Measurements from ENCODE around the gene TMEM161A. TPM values are rescaled to one million over a fixed set of nuclear protein-coding genes. Genes with fewer than 3 reads are reported as not detected.

The TMEM161A gene
- total and polyA plus RNA-seq, 2 of the 13 experiments (the other 11 are each of a cell fraction or from before 2014, with no cell fraction given): 25.9 to 31.4 TPM

DNA sequence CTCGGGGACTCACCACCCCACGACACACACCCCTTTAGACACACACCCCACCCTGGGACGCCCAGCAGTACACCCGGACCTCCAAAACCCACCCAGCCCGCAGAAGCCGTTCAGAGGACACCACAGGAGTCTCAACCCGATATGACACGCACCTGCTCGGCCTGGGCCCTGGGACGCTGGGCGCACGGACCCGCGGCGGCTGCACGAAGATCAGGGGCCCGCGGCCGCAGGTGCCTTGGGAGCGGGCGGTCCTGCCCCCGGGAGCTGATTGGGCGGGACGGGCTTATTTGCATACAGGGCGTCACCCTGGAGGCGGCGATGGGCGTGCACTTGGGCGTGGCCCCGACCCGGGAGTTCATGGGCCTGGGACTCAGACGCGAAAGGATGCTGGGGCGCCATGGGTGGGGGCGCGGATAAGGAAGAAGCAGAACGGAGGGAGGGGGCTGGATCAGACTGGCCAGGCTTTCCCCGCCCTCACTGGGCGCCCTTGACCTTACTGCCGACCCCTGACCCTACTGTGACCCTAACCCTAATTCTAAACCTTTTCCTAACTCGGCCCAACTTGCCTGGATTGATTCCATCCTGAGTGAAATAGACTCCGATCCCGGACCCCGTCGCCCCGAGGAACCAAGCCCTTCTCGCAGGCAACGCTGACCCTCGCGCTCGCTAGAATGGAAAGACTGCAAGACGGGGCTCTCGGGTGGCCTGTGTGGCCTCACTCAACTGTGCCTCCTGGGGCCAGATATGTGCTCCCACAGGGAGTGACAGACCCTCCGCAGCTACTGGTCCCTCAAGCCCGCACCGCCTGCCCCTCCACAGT is 32.0 kb upstream of the TMEM161A start, which contains the start of gene MEF2B (continued):
- TF ChIP-seq ZMYM4 (CRISPR knock-in tag; IDR thresholded peaks at IDR 0.05) (no peak), ATF6 (CRISPR knock-in tag; conservative IDR thresholded peaks at IDR 0.05) (no peak), MED8 (CRISPR knock-in tag; IDR thresholded peaks at IDR 0.05; ENCODE audit: insufficient replicate concordance) (no peak), ZNF572 (CRISPR knock-in tag; IDR thresholded peaks at IDR 0.05) (no peak), PRMT3 (CRISPR knock-in tag; IDR thresholded peaks at IDR 0.05; ENCODE audit: borderline replicate concordance, low read depth) (no peak), ZKSCAN1 (IDR thresholded peaks at IDR 0.05; ENCODE audit: low read length) (no peak), NAIF1 (CRISPR knock-in tag; IDR thresholded peaks at IDR 0.05; ENCODE audit: borderline replicate concordance) (no peak), ZNF766 (CRISPR knock-in tag; IDR thresholded peaks at IDR 0.05; ENCODE audit: borderline replicate concordance) (no peak), KMT2A (CRISPR knock-in tag; IDR thresholded peaks at IDR 0.05) (no peak), DBP (CRISPR knock-in tag; IDR thresholded peaks at IDR 0.05; ENCODE audit: not compliant biosample characterization) (no peak), E2F5 (CRISPR knock-in tag; conservative IDR thresholded peaks at IDR 0.05) (no peak), ZNF644 (CRISPR knock-in tag; IDR thresholded peaks at IDR 0.05; ENCODE audit: low read depth) (no peak), BATF2 (CRISPR knock-in tag; IDR thresholded peaks at IDR 0.05) (no peak), FIP1L1 (IDR thresholded peaks at IDR 0.05; ENCODE audit: borderline replicate concordance, insufficient read depth, low read depth, low read length) (no peak), ETV6 (CRISPR knock-in tag; conservative IDR thresholded peaks at IDR 0.05) (no peak), ZNF350 (CRISPR knock-in tag; IDR thresholded peaks at IDR 0.05; ENCODE audit: borderline replicate concordance, low read depth) (peak; percentile 45; the same call in 1 of the 2 replicates)
- TF ChIP-seq, protein P1, sequence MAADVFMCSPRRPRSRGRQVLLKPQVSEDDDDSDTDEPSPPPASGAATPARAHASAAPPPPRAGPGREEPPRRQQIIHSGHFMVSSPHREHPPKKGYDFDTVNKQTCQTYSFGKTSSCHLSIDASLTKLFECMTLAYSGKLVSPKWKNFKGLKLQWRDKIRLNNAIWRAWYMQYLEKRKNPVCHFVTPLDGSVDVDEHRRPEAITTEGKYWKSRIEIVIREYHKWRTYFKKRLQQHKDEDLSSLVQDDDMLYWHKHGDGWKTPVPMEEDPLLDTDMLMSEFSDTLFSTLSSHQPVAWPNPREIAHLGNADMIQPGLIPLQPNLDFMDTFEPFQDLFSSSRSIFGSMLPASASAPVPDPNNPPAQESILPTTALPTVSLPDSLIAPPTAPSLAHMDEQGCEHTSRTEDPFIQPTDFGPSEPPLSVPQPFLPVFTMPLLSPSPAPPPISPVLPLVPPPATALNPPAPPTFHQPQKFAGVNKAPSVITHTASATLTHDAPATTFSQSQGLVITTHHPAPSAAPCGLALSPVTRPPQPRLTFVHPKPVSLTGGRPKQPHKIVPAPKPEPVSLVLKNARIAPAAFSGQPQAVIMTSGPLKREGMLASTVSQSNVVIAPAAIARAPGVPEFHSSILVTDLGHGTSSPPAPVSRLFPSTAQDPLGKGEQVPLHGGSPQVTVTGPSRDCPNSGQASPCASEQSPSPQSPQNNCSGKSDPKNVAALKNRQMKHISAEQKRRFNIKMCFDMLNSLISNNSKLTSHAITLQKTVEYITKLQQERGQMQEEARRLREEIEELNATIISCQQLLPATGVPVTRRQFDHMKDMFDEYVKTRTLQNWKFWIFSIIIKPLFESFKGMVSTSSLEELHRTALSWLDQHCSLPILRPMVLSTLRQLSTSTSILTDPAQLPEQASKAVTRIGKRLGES (CRISPR knock-in tag; IDR thresholded peaks at IDR 0.05; ENCODE audit: borderline replicate concordance): no peak
- TF ChIP-seq, protein P2, sequence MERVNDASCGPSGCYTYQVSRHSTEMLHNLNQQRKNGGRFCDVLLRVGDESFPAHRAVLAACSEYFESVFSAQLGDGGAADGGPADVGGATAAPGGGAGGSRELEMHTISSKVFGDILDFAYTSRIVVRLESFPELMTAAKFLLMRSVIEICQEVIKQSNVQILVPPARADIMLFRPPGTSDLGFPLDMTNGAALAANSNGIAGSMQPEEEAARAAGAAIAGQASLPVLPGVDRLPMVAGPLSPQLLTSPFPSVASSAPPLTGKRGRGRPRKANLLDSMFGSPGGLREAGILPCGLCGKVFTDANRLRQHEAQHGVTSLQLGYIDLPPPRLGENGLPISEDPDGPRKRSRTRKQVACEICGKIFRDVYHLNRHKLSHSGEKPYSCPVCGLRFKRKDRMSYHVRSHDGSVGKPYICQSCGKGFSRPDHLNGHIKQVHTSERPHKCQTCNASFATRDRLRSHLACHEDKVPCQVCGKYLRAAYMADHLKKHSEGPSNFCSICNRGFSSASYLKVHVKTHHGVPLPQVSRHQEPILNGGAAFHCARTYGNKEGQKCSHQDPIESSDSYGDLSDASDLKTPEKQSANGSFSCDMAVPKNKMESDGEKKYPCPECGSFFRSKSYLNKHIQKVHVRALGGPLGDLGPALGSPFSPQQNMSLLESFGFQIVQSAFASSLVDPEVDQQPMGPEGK (CRISPR knock-in tag; IDR thresholded peaks at IDR 0.05): peak; percentile 45; the same call in 1 of the 2 replicates
